Body of pancreas (tissue), 4 donors: ENCODE measurements around the gene STIM2. TPM values are rescaled to one million over a fixed set of nuclear protein-coding genes. Genes with fewer than 3 reads are reported as not detected.

Experiments used
- ATAC-seq: fragments of 150-250 bp; one replicate; pipeline ENCODE4 v1.9.1; 2016
- DNase-seq, 4 donors: peaks; one replicate each; pipeline ENCODE4 v3.0.0-alpha.2; 2019
- H3K27ac ChIP-seq, 4 donors: fragments of 200-600 bp; sonication (generic); 1 replicate in 3 of 4; 2 replicates in 1 of 4; pipeline versions ENCODE4 v1.5.1 to v1.6.1; 2016 to 2019; ENCODE audit warnings: mild to moderate bottlenecking in 1 of 4, mixed read lengths in 1 of 4, moderate library complexity in 1 of 4
- H3K27me3 ChIP-seq, 2 donors: fragments of 200-600 bp; sonication (generic); one replicate each; pipeline ENCODE4 v1.6.0; 2016; ENCODE audit warnings: mild to moderate bottlenecking in 1 of 2
- H3K36me3 ChIP-seq, 2 donors: fragments of 200-600 bp; sonication (generic); replicated peaks in 1 of 2; 2 replicates each; pipeline ENCODE4 v1.5.1; 2016; ENCODE audit warnings: low read depth in 2 of 2; ENCODE audit not compliant: insufficient read depth in 1 of 2
- H3K4me1 ChIP-seq: fragments of 200-600 bp; sonication (generic); one replicate; pipeline ENCODE4 v1.6.0; 2016
- H3K4me3 ChIP-seq, 2 donors: fragments of 200-600 bp; sonication (generic); 1 replicate in 1 of 2; 2 replicates in 1 of 2; pipeline ENCODE4 v1.5.1; 2016 to 2019
- H3K9me3 ChIP-seq, 3 donors: fragments of 200-600 bp; sonication (generic); 1 replicate in 2 of 3; 2 replicates in 1 of 3; pipeline ENCODE4 v1.5.1; 2016
- CTCF ChIP-seq, 7 experiments: fragments of 450-650 bp in 4 of 7; fragments of 200-600 bp in 3 of 7; sonication (generic) in 3 of 7; IDR thresholded peaks; one replicate each; pipeline ENCODE4 v1.5.1; 2016 to 2019; ENCODE audit warnings: antibody characterized with exemption in 7 of 7
- POLR2A ChIP-seq, 3 donors: fragments of 450-650 bp; IDR thresholded peaks; one replicate each; pipeline ENCODE4 v1.6.1; 2016; ENCODE audit warnings: antibody characterized with exemption in 3 of 3, mild to moderate bottlenecking in 2 of 3
- WGBS, 2 donors: methylation state at CpG; one replicate each; pipeline ENCODE4 v1.1.5; 2017; 5-methylcytosine and 5-hydroxymethylcytosine counted together
- intact Hi-C: fragments of 100-400 bp; cut with DNase I; formaldehyde crosslinking; loops from one replicate; pipeline ENCODE4 v1.15.1; 2023
- total RNA-seq, 2 donors: library from RNA; depleted of rRNA; stranded (reverse); fragments of >200 nt; gene quantifications; one replicate each; pipeline ENCODE4 v1.1.0, GENCODE V29; 2016

Gene STIM2
- total RNA-seq, 2 donors from 2014 or later = 10.9 to 53.4 TPM

GRCh38 chr4:26840786-26841185 lies 19.9 kb upstream of the STIM2 start:
- intact Hi-C loops = no loop called here
- no peaks in the 10 kb centered on the region for H3K36me3 ChIP-seq
- no peak for ATAC-seq
- WGBS, 2 donors = 74 to 91% methylated on average over 5 of the region's 5 CpGs
- peaks cover 5% of the 10 kb centered on the region for H3K4me1 ChIP-seq
- no peaks in the 10 kb centered on the region for H3K27me3 ChIP-seq
- no peak for DNase-seq
- H3K9me3 ChIP-seq = no peaks in the 10 kb centered on the region
- TF ChIP-seq POLR2A (IDR thresholded peaks at IDR 0.05) = no peak
- no peak for TF ChIP-seq CTCF (IDR thresholded peaks at IDR 0.05)
- no peak overlapping the region for H3K27ac ChIP-seq
- no peak overlapping the region for H3K4me3 ChIP-seq

DNA sequence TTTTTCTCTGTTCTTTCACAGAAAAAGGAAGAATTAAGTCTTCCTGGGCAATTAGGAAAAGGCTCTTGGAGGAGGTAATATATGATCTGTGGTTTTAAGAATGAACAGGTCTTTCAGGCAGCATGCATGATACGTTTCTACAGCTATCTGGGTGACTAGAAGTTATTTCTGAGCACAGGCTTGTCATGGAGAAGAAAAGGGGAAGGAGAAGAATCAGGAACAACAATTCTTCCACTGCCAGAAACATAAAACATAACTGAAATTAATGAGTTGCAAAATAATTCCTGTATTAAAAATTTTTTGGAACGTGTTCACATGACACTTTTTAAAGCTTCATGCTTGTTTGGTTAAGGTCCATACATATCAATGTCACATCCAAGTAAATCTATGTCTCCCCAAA lies 17.7 kb upstream of the STIM2 start:
- H3K36me3 ChIP-seq = no peaks in the 10 kb centered on the region
- H3K27ac ChIP-seq = no peak overlapping the region
- H3K9me3 ChIP-seq = no peaks in the 10 kb centered on the region
- no peak for TF ChIP-seq CTCF (IDR thresholded peaks at IDR 0.05)
- TF ChIP-seq POLR2A (IDR thresholded peaks at IDR 0.05) = no peak
- ATAC-seq (no peak), DNase-seq (no peak)
- peaks cover 5% of the 10 kb centered on the region for H3K4me1 ChIP-seq
- no peak overlapping the region for H3K4me3 ChIP-seq
- no peaks in the 10 kb centered on the region for H3K27me3 ChIP-seq
- intact Hi-C loops = no loop called here
- 58 to 79% methylated on average over 2 of the region's 2 CpGs for WGBS, 2 donors

DNA sequence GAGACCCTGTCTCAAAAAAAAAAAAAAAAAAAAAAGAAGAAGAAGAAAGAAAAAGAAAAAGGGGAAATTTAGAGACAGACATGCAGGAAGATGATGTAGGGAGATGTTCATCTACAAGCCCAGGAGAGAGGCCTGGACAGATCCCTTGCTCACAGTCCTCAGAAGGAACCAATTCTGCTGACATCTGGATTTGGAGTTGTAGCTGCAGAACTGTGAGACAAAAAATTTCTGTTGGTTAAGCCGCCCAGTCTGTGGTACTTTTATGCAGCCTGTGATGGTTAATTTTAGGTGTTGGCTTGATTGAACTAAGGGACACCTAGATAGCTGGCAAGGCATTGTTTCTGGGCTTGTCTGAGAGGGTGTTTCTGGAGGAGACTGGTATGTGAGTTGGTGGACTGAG lies 10.1 kb upstream of the STIM2 start:
- DNase-seq (no peak), ATAC-seq (no peak)
- Histone ChIP-seq H3K4me3 (no peak overlapping the region), H3K36me3 (no peaks in the 10 kb centered on the region), H3K4me1 (no peaks in the 10 kb centered on the region), H3K27me3 (no peaks in the 10 kb centered on the region), H3K9me3 (no peaks in the 10 kb centered on the region), H3K27ac (no peak overlapping the region)
- intact Hi-C loops = no loop called here
- WGBS, 2 donors = 80 to 91% methylated on average over 1 of the region's 1 CpG
- no peak for TF ChIP-seq CTCF (IDR thresholded peaks at IDR 0.05)
- no peak for TF ChIP-seq POLR2A (IDR thresholded peaks at IDR 0.05)

DNA sequence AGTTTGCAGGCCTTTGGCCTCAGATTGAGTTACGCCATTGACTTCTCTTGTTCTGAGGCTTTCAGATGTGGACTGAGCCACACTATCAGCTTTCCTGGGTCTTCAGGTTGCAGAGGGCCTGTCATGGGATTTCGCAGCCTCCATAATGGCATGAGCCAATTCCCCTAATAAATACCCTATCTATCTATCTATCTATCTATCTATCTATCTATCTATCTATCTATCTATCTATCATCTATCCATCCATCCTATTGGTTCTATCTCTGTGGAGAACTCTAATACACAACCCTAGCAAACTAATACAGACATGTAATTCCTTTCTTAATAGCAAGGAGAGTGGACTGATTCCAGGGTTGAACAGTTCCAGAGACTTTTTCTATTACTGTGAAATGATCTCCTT lies 9.5 kb upstream of the STIM2 start:
- Histone ChIP-seq H3K36me3 (no peaks in the 10 kb centered on the region), H3K4me3 (no peak overlapping the region), H3K9me3 (no peaks in the 10 kb centered on the region), H3K27me3 (no peaks in the 10 kb centered on the region), H3K4me1 (no peaks in the 10 kb centered on the region), H3K27ac (no peak overlapping the region)
- WGBS, 2 donors = 94 to 98% methylated on average over 2 of the region's 2 CpGs
- ATAC-seq = no peak
- intact Hi-C loops = no loop called here
- TF ChIP-seq POLR2A (IDR thresholded peaks at IDR 0.05) (no peak), CTCF (IDR thresholded peaks at IDR 0.05) (no peak)
- no peak for DNase-seq

DNA sequence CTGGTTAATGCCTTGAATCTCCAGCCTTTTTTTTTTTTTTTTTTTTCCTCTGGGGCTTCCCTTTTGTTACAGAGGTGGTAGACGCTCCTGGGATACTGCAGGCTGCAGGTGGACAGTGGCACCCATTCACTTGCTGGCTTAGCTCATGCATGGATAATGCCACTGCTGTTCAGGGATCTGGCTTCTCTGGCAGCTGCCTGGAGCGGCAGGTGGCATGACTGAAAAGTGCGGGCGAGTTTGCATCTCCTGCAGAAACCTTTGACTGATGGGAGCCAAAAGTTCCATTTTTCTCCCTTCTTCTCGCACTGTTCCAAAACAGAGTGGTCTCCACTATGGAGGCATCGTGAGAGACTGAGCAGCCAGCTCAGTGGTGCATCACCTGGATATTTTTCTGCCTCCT lies 5.9 kb upstream of the STIM2 start:
- no peak for ATAC-seq
- Histone ChIP-seq H3K36me3 (no peaks in the 10 kb centered on the region), H3K9me3 (no peaks in the 10 kb centered on the region), H3K27me3 (no peaks in the 10 kb centered on the region), H3K27ac (no peak overlapping the region), H3K4me1 (peaks cover 24% of the 10 kb centered on the region), H3K4me3 (no peak overlapping the region)
- intact Hi-C loops = no loop called here
- TF ChIP-seq CTCF (IDR thresholded peaks at IDR 0.05) (no peak), POLR2A (IDR thresholded peaks at IDR 0.05) (no peak)
- peak in 1 of 4 donors; percentile 7 for DNase-seq
- WGBS, 2 donors = 69 to 91% methylated on average over 6 of the region's 6 CpGs
